Measurements from ENCODE around the gene PRR14L.
"Not testable (repeated sequence)": the region's sequence is repeated elsewhere in the genome, so short reads cannot be mapped to it uniquely, and the experiment has no call there.

PRR14L gene

GRCh38 chr22:31681349-31682345, 68.3 kb downstream of the PRR14L start:
- no peak for DNase-seq

DNA sequence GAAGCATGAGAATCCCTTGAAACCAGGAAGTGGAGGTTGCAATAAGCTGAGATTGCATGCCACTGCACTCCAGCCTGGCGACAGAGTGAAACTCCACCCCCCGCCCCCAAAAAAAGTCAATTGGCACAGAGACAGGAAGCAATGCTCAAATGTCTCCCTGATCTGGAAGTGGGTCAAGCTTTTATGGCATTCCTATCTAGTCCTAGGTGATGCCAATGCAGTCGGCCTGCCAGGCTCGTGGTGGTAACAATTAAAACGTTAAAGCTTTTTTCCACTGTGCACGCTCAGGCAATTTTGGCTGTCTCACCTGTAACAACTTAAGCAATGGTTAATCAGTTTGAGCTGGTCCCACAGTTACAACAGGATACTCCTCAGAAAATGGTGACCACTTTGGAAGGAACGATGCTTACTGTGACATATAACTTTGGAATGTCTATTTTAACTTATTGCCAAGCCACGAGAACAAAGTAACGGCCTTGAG, 69.0 kb downstream of the PRR14L start:
- no peak for DNase-seq

- no peak for DNase-seq
These were observed 71.2 kb downstream of the PRR14L start for GRCh38 chr22:31678748-31679147.

GRCh38 chr22:31676700-31677099, 73.2 kb downstream of the PRR14L start:
- DNase-seq, result peak; percentile 41 to 77

- not testable (repeated sequence) for DNase-seq
These were observed 75.7 kb downstream of the PRR14L start for GRCh38 chr22:31674219-31674618.

- not testable (repeated sequence) for DNase-seq
These were observed 81.1 kb downstream of the PRR14L start for GRCh38 chr22:31668849-31669248.

GRCh38 chr22:31662668-31663037, 87.3 kb downstream of the PRR14L start:
- DNase-seq, result no peak

DNA sequence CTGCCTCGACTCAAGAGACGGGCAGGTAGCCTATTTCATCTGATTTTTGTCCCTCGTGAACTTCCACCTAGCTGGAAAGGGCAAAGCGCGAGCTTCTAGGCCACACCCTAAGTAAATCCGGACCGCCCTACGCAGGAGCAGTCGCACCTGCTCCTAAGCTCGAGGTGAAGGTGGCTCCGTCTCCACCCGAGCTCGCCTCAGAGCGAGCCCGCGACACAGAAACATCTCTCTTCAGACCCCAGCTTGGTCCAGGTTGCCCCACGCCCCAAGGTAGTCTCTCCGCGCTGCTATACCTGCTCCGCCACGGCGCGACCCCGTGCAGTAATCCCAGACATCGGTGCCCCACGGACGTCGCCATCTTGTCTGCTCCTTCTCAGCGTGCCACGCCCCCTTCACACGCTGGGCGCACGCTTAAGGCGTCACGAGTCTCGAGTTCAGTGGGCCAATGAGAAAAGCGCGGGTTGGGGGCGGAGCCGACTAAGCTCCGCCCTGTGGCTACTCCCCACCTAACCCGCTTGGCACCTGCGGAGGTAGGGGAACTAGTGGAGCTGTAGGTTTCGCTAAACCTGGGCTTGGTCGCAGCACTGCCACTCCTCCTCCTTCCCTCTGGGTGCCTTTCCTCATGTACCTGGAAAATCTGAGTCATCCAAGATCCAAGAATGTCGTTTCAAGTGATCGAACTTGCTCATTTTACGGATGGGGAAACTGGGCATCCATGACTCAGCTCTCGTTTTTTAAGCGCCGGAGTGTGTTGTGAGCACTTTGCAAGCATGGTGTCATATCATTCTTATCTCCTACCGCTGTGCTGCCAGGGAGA, 87.9 kb downstream of the PRR14L start, which contains the start of gene PISD:
TSS of gene PISD (minus strand) at position 365 of the 817 bp plus-strand sequence. CDS start at position 358, 7 bp downstream.
- peak; percentile 44 to 88 for DNase-seq

DNA sequence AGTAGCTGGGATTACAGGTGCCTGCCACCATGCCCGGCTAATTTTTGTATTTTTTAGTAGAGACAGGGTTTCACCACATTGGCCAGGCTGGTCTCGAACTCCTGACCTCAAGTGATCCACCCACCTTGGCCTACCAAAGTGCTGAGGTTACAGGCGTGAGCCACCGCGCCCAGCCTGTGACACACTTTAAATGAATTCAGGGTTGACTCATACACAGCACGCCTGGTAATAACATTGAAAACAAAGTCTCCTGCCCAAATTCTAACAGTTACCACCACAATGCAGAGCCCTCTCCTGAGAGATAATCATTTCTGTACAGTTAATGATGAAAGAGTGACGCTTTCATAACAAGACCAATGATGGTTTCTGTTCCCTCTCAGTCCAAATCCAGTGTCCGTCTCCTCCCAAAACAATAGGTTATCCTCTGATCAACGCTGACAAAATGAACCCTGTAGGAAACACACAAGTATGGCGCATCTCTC, 89.0 kb downstream of the PRR14L start:
- DNase-seq, result not testable (repeated sequence)

DNA sequence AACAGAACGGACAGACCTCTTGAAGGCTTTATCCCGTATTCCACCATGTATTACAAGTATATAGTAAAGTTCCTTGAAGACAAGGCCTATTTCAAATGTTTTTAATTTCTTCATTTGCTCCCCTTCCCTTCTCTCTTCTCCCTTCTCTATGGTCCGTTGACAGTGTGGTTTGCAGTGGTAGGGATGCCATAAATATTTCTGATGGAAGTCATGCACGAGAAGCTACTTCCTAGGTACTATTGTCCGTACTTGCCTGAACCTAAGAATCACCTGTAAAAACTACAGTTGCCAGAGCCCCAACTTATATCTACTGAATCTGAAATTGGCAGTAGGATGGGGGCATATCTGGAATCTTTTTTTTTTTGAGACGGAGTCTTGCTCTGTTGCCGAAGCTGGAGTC, 90.7 kb downstream of the PRR14L start:
- DNase-seq, result no peak

DNA sequence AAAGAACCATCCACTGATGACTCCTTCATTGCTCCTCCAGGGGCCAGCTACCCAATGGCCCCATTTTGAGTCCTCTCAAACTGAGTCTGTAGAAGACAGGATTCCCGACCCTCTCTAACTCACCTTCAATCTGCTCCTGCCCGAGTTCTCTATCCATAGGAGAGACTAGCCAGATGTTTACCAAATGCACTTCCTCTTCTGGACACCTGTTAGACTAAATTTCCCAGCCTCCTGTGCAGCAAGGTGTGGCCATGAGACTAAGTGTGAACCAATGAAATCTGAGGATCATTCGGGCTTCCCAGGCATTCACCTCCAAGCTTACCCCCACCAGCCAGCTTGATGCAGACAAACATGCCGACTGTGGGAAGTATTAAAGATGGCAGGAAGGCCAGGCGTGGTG, 95.5 kb downstream of the PRR14L start:
- DNase-seq, result no peak

DNA sequence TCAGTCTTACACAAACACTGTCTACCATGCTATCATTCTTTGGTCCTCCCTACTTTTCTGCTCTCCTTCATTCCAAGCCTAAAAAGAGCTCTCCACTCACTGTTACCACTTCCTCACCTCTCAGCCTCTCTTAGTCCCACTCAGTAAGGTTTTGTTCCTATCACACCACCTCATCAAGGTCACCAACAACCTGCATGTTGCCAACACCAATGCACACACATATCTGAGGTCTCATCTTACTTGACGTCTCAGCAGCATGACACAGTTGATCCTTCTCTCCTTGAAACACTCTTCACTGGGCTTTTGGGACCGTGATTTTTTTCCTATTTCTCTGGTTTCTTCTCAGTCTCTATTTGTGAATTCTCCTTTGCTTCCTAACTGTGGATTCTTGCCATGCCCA, 96.0 kb downstream of the PRR14L start:
- no peak for DNase-seq

DNA sequence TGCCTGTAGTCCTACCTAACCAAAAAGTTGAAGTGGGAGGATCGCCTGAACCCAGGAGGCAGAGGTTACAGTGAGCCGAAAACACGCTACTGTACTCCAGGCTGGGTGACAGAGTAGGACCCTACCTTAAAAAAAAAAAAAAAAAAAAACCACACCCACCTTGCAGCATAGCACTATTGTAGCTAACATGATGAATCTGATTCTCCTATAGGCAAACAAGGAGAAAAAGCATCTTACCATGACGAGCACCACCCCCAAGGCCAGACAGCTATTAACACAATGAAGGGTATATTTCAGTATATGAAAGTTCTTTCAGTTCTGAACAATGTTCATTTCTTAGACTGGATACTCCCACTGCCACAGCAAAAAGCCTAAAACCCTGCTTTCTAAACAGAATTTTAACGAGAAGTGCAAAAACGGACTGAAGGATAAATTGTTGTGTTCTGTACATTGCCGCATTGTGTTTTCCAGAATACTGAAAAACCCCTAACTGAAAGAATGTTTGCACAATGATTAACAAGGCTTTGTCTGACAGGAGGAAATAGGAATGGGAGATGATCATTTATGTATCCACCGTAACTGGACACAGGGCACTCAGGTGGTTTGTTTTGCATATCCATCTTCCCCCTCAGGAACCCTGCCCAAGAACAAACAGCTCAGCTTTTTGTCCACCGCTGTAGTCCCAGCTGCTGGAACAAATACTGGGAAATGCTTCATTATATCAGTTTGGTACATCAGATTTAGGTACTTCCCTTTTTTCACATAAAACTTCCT, 96.8 kb downstream of the PRR14L start:
- no peak for DNase-seq

- no peak for DNase-seq
These were observed 97.8 kb downstream of the PRR14L start for GRCh38 chr22:31652088-31652487.

GRCh38 chr22:31651664-31652063, 98.3 kb downstream of the PRR14L start:
- no peak for DNase-seq

DNA sequence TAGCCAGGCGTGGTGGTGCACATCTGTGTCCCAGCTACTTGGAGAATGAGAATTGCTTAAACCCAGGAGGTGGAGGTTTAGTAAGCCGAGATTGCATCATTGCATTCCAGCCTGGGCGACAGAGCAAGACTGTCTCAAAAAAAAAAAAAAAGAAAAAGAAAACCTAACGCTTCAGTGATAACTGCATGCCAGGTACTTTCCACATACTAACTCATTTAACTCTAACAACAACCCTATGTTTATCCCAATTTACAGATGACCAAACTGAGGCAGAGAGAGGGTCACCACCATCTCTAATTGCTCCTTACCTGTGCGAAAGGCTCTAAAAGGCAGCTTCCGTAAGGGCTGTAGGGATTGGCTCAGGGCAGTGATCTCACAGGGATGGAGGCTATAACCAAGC, 99.5 kb downstream of the PRR14L start:
- DNase-seq, result no peak

DNA sequence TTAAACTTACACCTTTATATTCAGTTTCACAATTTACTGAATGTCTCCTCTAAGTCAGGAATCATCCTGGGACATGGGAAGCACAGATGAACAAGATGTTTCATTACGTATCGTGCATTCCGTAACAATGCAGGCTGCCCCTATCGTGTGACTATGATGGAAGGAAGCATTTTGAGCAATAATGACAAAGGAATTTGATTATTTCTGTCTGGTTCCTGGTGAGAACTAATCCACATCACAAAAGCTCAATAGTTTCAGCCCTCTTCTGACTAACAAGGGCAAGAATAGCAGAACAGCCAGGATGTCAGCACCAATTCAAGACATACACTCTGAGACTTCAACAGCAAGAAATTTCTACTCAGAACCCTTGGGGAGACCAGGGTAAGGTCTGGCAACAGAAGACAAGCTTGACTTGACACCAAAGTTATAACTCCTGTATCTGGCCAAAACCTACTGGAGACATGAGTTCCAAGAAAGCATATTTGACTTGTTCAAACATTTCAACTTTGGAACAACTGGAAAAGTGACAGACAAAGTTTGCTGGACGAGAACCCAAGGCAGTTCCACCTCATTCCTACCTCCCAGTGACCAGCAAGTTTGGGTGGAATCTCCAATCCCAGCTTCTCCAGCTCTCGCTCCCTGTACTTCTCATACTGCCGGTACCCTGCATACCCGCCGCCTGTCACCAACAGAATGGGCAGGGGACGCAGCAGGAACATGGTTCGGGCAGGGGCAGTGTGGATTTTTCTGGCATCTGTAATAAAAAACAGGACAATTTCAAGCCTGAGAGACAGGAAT, 102.2 kb downstream of the PRR14L start:
- no peak for DNase-seq

DNA sequence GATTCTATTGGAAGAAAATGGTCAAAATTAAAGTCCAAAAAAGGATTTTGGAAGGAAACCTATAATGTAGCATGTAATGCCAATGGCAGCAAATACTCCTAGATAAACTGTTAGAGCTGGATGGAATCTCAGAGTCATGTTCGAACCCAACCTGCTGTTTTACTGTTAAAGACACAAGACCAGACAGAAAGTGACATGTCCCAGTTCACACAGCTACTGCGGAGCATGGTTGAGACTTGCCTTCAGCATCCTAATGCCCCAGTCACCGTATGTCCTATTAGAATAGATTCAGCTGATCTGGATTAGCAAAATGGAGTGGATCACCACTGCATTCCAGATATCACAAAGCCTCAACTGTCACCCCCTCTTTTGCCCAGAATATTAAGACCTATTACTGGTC, 102.9 kb downstream of the PRR14L start:
- no peak for DNase-seq

GRCh38 chr22:31646186-31647019, 103.5 kb downstream of the PRR14L start:
- DNase-seq, result no peak

DNA sequence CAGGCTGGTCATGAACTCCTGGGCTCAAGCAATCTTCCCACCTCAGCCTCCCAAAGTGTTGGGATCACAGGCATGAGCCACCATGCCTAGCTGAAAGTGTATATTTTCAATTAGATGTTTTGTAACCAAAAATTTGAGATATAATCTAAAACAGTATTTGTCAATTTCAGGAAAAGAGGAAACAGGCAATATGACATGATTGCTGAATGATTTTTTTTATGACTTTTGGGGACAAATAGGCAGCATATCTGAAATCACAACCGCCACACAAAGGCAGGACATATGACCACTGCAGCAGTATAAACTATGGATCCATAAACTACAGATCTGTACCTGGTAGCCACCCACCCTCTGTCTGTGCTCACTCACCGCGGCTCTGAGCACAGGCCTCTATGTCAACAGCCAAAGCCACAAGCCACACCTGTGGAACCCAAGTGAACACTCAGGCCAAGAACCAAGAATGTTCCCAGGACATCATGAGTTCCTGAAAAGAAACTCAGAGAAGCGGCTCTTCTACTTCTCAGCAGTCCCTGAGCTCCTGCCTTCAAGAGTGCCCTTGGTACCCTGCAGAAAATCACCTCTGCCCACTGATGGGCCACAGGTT, 110.4 kb downstream of the PRR14L start:
- no peak for DNase-seq

Data from cerebellar nuclear complex (tissue), 1 donor.